GM21529 (cell line): ENCODE data around the gene ITGA7.

ENCODE experiments used
- ATAC-seq: cut with Tn5 transposase; IDR thresholded peaks from one replicate; pipeline ENCODE4 v1.9.1; 2021; ENCODE audit not compliant: unreplicated experiment

The ITGA7 gene

GRCh38 chr12:55647027-55647426 lies 60.7 kb downstream of the ITGA7 start:
- ATAC-seq: no peak

GRCh38 chr12:55644591-55644990 lies 63.1 kb downstream of the ITGA7 start:
- ATAC-seq: no peak

GRCh38 chr12:55642669-55643068 lies 65.0 kb downstream of the ITGA7 start:
- no peak for ATAC-seq

GRCh38 chr12:55642267-55642666 lies 65.4 kb downstream of the ITGA7 start:
- no peak for ATAC-seq

- ATAC-seq: no peak
Observed at GRCh38 chr12:55641595-55641994, 66.1 kb downstream of the ITGA7 start.

- ATAC-seq: no peak
Observed at GRCh38 chr12:55637467-55637866, 70.2 kb downstream of the ITGA7 start.

GRCh38 chr12:55636853-55637252 lies 70.9 kb downstream of the ITGA7 start, which contains the start of gene OR10P1:
TSS of gene OR10P1 (plus strand) at chr12:55636892. CDS start at chr12:55636892, 0 bp downstream.
- ATAC-seq: no peak

GRCh38 chr12:55636116-55636655 lies 71.5 kb downstream of the ITGA7 start:
- ATAC-seq: no peak
